Glutamatergic neuron (in vitro differentiated cells): Measurements from ENCODE around the gene ATP9B. TPM values are rescaled to one million over a fixed set of nuclear protein-coding genes. Genes with fewer than 3 reads are reported as not detected.
A peak's percentile ranks its signal among the peaks of the same experiment; 100 is the strongest.

Source experiments
- DNase-seq: peaks from one replicate; pipeline ENCODE4 v3.0.0; 2022
- H3K27ac Mint-ChIP-seq: one replicate; pipeline ENCODE4 v1.8.0; 2020; ENCODE audit warnings: mild to moderate bottlenecking, mixed read lengths, inconsistent platforms; ENCODE audit not compliant: unreplicated experiment
- H3K27me3 Mint-ChIP-seq: one replicate; pipeline ENCODE4 v1.8.0; 2020; ENCODE audit warnings: mild to moderate bottlenecking, moderate library complexity, mixed read lengths, inconsistent platforms; ENCODE audit not compliant: unreplicated experiment
- H3K36me3 Mint-ChIP-seq: one replicate; pipeline ENCODE4 v1.8.0; 2020; ENCODE audit warnings: mild to moderate bottlenecking, mixed read lengths, inconsistent platforms; ENCODE audit not compliant: unreplicated experiment
- H3K4me1 Mint-ChIP-seq: one replicate; pipeline ENCODE4 v1.8.0; 2020; ENCODE audit warnings: mild to moderate bottlenecking, low read depth, mixed read lengths, inconsistent platforms; ENCODE audit not compliant: unreplicated experiment
- H3K4me3 Mint-ChIP-seq: one replicate; pipeline ENCODE4 v1.8.0; 2020; ENCODE audit warnings: mild to moderate bottlenecking, mixed read lengths, inconsistent platforms; ENCODE audit not compliant: unreplicated experiment
- H3K9me3 Mint-ChIP-seq: one replicate; pipeline ENCODE4 v1.8.0; 2020; ENCODE audit warnings: mild to moderate bottlenecking, moderate library complexity, mixed read lengths, inconsistent platforms; ENCODE audit not compliant: unreplicated experiment
- CTCF ChIP-seq: fragments of 200-600 bp; sonication (generic); IDR thresholded peaks from one replicate; pipeline ENCODE4 v1.5.0; 2021; ENCODE audit not compliant: partially characterized antibody, unreplicated experiment
- total RNA-seq: library from RNA; stranded (reverse); fragmentation: NEBNext Ultra II Directional; extraction: Animal tissue kit (Norgen Biotek cat#: 25700); gene quantifications from one replicate; pipeline ENCODE4 v1.2.1, GENCODE V29; 2021; ENCODE audit not compliant: unreplicated experiment

The ATP9B gene
- total RNA-seq, 1 donor from 2014 or later, result 62.6 TPM

GRCh38 chr18:79317703-79318102, 248.5 kb downstream of the ATP9B start:
- Mint-ChIP-seq H3K9me3 (peaks cover 3% of the 10 kb centered on the region), H3K4me1 (peaks cover 10% of the 10 kb centered on the region), H3K36me3 (peaks cover 6% of the 10 kb centered on the region), H3K4me3 (no peak overlapping the region), H3K27ac (no peak overlapping the region), H3K27me3 (peaks cover 4% of the 10 kb centered on the region)
- DNase-seq, result no peak
- peak; percentile 44 for TF ChIP-seq CTCF

GRCh38 chr18:79318142-79318673, 249.0 kb downstream of the ATP9B start:
- no peak for DNase-seq
- Mint-ChIP-seq H3K27me3 (peaks cover 4% of the 10 kb centered on the region), H3K9me3 (peaks cover 3% of the 10 kb centered on the region), H3K4me1 (peaks cover 10% of the 10 kb centered on the region), H3K36me3 (peaks cover 6% of the 10 kb centered on the region), H3K27ac (no peak overlapping the region), H3K4me3 (no peak overlapping the region)
- no peak for TF ChIP-seq CTCF

- H3K9me3 Mint-ChIP-seq, result peaks cover 3% of the 10 kb centered on the region
- no peak overlapping the region for H3K27ac Mint-ChIP-seq
- peaks cover 4% of the 10 kb centered on the region for H3K27me3 Mint-ChIP-seq
- no peak for TF ChIP-seq CTCF
- H3K4me3 Mint-ChIP-seq, result no peak overlapping the region
- H3K36me3 Mint-ChIP-seq, result peaks cover 6% of the 10 kb centered on the region
- DNase-seq, result no peak
- peaks cover 10% of the 10 kb centered on the region for H3K4me1 Mint-ChIP-seq
Observed at GRCh38 chr18:79320216-79320850, 251.1 kb downstream of the ATP9B start.

- Mint-ChIP-seq H3K36me3 (peaks cover 7% of the 10 kb centered on the region), H3K27ac (no peak overlapping the region), H3K4me1 (peaks cover 10% of the 10 kb centered on the region), H3K9me3 (peaks cover 4% of the 10 kb centered on the region), H3K4me3 (no peak overlapping the region), H3K27me3 (peaks cover 2% of the 10 kb centered on the region)
- DNase-seq, result no peak
- no peak for TF ChIP-seq CTCF
Observed at GRCh38 chr18:79321625-79322405, 252.6 kb downstream of the ATP9B start.

- Mint-ChIP-seq H3K9me3 (peaks cover 7% of the 10 kb centered on the region), H3K36me3 (peaks cover 11% of the 10 kb centered on the region), H3K4me3 (no peak overlapping the region), H3K27ac (no peak overlapping the region), H3K27me3 (peaks cover 2% of the 10 kb centered on the region), H3K4me1 (peaks cover 10% of the 10 kb centered on the region)
- no peak for DNase-seq
- no peak for TF ChIP-seq CTCF
Observed at GRCh38 chr18:79322441-79322840, 253.2 kb downstream of the ATP9B start.
